ENCODE results near the gene ODC1. TPM values are rescaled to one million over a fixed set of nuclear protein-coding genes. Genes with fewer than 3 reads are reported as not detected.

The ODC1 gene
- total and polyA plus RNA-seq, 2 donors (not counting 3 experiments of a cell fraction or from before 2014, with no cell fraction given): 109 to 132 TPM

DNA sequence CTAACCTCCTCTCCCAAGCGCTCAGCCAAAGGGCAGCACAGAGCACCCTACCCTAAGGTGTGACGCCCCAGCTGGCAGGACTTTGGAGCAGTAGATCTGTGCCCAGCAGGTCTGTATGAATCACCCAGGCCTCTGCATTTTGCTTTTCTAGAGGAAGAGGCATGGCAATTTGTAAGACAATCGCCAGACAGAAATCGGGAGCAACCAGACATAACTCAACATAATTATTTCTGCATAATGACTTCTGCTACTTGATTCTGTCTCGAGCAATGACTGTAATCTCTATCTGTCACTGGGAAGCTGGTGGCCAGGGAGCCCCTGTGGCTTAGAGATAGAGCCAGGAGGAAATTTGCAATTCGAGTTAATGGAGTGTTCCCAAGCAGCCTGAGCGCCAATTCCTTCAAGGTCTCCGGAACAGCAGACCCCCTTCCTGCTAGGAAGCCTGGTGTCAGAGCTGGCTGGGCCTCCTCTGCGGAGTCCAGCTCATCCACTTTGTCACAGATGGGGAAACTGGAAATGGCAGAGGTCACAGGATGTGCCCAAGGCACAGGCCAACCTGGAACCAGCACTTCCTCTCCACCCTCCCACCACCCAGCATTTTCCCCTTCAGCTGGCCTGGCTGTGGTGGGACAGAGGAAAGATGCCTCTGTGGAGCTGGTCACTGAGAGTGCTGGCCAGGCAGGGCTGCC is 55.0 kb downstream of the ODC1 start:
- no peak overlapping the region for H3K4me3 ChIP-seq (replicated peaks in 1 of 3; ENCODE audit: insufficient read depth in 1 of 3, low read depth in 1 of 3, low read length in 3 of 3)
- no peaks in the 10 kb centered on the region for H3K9me3 ChIP-seq (replicated peaks; ENCODE audit: control insufficient read depth, insufficient read depth, low read length)
- dilution Hi-C loops (cut with MboI; ENCODE audit: extremely low pct_ligation_motif_present, low sequenced_read_pairs): no loop called here
- no peaks in the 10 kb centered on the region for H3K27me3 ChIP-seq (ENCODE audit: control insufficient read depth in 2 of 2, insufficient read depth in 2 of 2, low read length in 2 of 2)
- DNase-seq (ENCODE audit: low read depth, low spot score): no peak
- ChIA-PET POLR2A (interaction anchor here (0.6 kb wide), 1 partner anchor 10 kb away, joined by 6 read pairs; no protein-coding TSS in a partner anchor), CTCF (interaction anchor here (0.8 to 3.2 kb wide), 7 partner anchors 9 to 269 kb away, joined by 3 to 17 read pairs (median 3); no protein-coding TSS in a partner anchor)
- no peaks in the 10 kb centered on the region for H3K9me1 ChIP-seq (replicated peaks; ENCODE audit: control insufficient read depth, extremely low read depth, insufficient read depth, low read length)
- no peaks in the 10 kb centered on the region for H3K36me3 ChIP-seq (ENCODE audit: control insufficient read depth in 2 of 2, extremely low read depth in 1 of 2, insufficient read depth in 2 of 2, low read length in 2 of 2)
- peaks cover 28% of the 10 kb centered on the region for H3K79me2 ChIP-seq (ENCODE audit: control insufficient read depth, insufficient read depth, low read length)
- peaks cover 31% of the 10 kb centered on the region for H3K4me1 ChIP-seq (ENCODE audit: control insufficient read depth, extremely low read depth, insufficient read depth, low read length)
- no peak overlapping the region for H3K4me2 ChIP-seq (ENCODE audit: insufficient read depth, low read length)
- no TSS peak for BruUV-seq (replicated peaks)
- H3K9ac ChIP-seq (replicated peaks; ENCODE audit: extremely low read depth, insufficient read depth, low read length): no peak overlapping the region
- no peak overlapping the region for H2AFZ ChIP-seq (ENCODE audit: low read depth, low read length)
- no peaks in the 10 kb centered on the region for H4K20me1 ChIP-seq (replicated peaks; ENCODE audit: control insufficient read depth, extremely low read depth, insufficient read depth, low read length)
- H3K27ac ChIP-seq (ENCODE audit: insufficient read depth, low read depth, low read length): no peak overlapping the region
- intact Hi-C loops (cut with micrococcal nuclease): no loop called here
- TF ChIP-seq POLR2AphosphoS5 (IDR thresholded peaks at IDR 0.05; ENCODE audit: insufficient read depth, low read depth, low read length) (no peak), GATA2 (IDR thresholded peaks at IDR 0.05; ENCODE audit: insufficient read depth, insufficient read length, low read depth, low read length) (no peak), POLR2A (IDR thresholded peaks at IDR 0.05; ENCODE audit: low read depth, low read length) (no peak), FOS (IDR thresholded peaks at IDR 0.05; ENCODE audit: borderline replicate concordance, insufficient read depth, low read length) (no peak), EZH2 (IDR thresholded peaks at IDR 0.05; ENCODE audit: borderline replicate concordance, low read depth, low read length, severe bottlenecking) (no peak), MYC (IDR thresholded peaks at IDR 0.05; ENCODE audit: low read depth, low read length) (no peak), JUN (IDR thresholded peaks at IDR 0.05; ENCODE audit: borderline replicate concordance, insufficient read depth, insufficient read length, low read depth) (no peak)
- TF ChIP-seq, protein P1, sequence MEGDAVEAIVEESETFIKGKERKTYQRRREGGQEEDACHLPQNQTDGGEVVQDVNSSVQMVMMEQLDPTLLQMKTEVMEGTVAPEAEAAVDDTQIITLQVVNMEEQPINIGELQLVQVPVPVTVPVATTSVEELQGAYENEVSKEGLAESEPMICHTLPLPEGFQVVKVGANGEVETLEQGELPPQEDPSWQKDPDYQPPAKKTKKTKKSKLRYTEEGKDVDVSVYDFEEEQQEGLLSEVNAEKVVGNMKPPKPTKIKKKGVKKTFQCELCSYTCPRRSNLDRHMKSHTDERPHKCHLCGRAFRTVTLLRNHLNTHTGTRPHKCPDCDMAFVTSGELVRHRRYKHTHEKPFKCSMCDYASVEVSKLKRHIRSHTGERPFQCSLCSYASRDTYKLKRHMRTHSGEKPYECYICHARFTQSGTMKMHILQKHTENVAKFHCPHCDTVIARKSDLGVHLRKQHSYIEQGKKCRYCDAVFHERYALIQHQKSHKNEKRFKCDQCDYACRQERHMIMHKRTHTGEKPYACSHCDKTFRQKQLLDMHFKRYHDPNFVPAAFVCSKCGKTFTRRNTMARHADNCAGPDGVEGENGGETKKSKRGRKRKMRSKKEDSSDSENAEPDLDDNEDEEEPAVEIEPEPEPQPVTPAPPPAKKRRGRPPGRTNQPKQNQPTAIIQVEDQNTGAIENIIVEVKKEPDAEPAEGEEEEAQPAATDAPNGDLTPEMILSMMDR (IDR thresholded peaks at IDR 0.05; ENCODE audit: extremely low read depth in 1 of 2, insufficient read depth in 1 of 2, low read depth in 1 of 2, low read length in 2 of 2): no peak
- FAIRE-seq: peak; percentile 67
